ENCODE results near the gene NFYA.

NFYA gene

GRCh38 chr6:41120058-41120457, 47.3 kb downstream of the NFYA start:
- DNase-seq (ENCODE audit: low read depth) = no peak

- DNase-seq (ENCODE audit: low read depth) = no peak
Measured at GRCh38 chr6:41122373-41122772, 49.6 kb downstream of the NFYA start.

GRCh38 chr6:41122918-41123317, 50.1 kb downstream of the NFYA start:
- no peak for DNase-seq (ENCODE audit: low read depth)

GRCh38 chr6:41125282-41125681, 52.5 kb downstream of the NFYA start:
- no peak for DNase-seq (ENCODE audit: low read depth)

GRCh38 chr6:41132254-41132653, 59.5 kb downstream of the NFYA start:
- no peak for DNase-seq (ENCODE audit: low read depth)

GRCh38 chr6:41135062-41135832, 62.5 kb downstream of the NFYA start:
- no peak for DNase-seq (ENCODE audit: low read depth)

- no peak for DNase-seq (ENCODE audit: low read depth)
Measured at GRCh38 chr6:41136911-41137310, 64.1 kb downstream of the NFYA start.

GRCh38 chr6:41147917-41148316, 75.1 kb downstream of the NFYA start:
- no peak for DNase-seq (ENCODE audit: low read depth)
